PC-9 (cell line): Measurements from ENCODE around the gene SORCS2. TPM values are rescaled to one million over a fixed set of nuclear protein-coding genes. Genes with fewer than 3 reads are reported as not detected.

Experiments used
- BruUV-seq: library from RNA; stranded (reverse); fragments of 400-500 nt; replicated peaks from 2 replicates; lab custom pipeline; 2021; lab: Mats Ljungman, UMichigan
- CTCF ChIA-PET: fragments of 300-600 bp; sonication (Branson Sonifier 250); formaldehyde crosslinking; loops from one replicate; lab custom pipeline; 2022; ENCODE audit warnings: antibody characterized with exemption; lab: Charles Lee
- POLR2A ChIA-PET: fragments of 300-600 bp; sonication (Branson Sonifier 250); formaldehyde crosslinking; loops from one replicate; lab custom pipeline; 2022; ENCODE audit warnings: antibody characterized with exemption; ENCODE audit not compliant: unreplicated experiment; lab: Charles Lee
- DNase-seq, 2 experiments: peaks; one replicate each; pipeline versions ENCODE4 v3.0.0 to v3.0.0-alpha.2; 2015 to 2022; ENCODE audit warnings: mixed read lengths in 1 of 2
- H2AFZ ChIP-seq: fragments of 200-600 bp; sonication (generic); 2 replicates; pipeline ENCODE4 v1.8.1; 2017; ENCODE audit warnings: antibody characterized with exemption
- H3F3A ChIP-seq: fragments of 200-600 bp; sonication (generic); 2 replicates; pipeline ENCODE4 v1.8.1; 2017; ENCODE audit warnings: antibody characterized with exemption, mild to moderate bottlenecking, low read depth; ENCODE audit not compliant: insufficient read depth
- H3K27ac ChIP-seq: fragments of 200-600 bp; sonication (generic); 2 replicates; pipeline ENCODE4 v1.6.1; 2016; ENCODE audit warnings: mixed run types
- H3K27me3 ChIP-seq: fragments of 200-600 bp; sonication (generic); 2 replicates; pipeline ENCODE4 v1.6.1; 2016; ENCODE audit warnings: low read depth, mixed run types; ENCODE audit not compliant: insufficient read depth
- H3K36me3 ChIP-seq: fragments of 200-600 bp; sonication (generic); 2 replicates; pipeline ENCODE4 v1.6.1; 2016; ENCODE audit warnings: low read depth, mixed run types
- H3K4me1 ChIP-seq: fragments of 200-600 bp; sonication (generic); replicated peaks from 2 replicates; pipeline ENCODE4 v1.6.1; 2016; ENCODE audit warnings: mixed run types; ENCODE audit not compliant: insufficient read depth
- H3K4me2 ChIP-seq: fragments of 200-600 bp; sonication (generic); 2 replicates; pipeline ENCODE4 v1.6.1; 2017; ENCODE audit warnings: mixed run types
- H3K4me3 ChIP-seq: fragments of 200-600 bp; sonication (generic); 2 replicates; pipeline ENCODE4 v1.6.1; 2016; ENCODE audit warnings: mixed run types
- H3K79me2 ChIP-seq: fragments of 200-600 bp; sonication (generic); 2 replicates; pipeline ENCODE4 v1.6.1; 2017; ENCODE audit warnings: low read depth, mixed run types
- H3K9me2 ChIP-seq: fragments of 200-600 bp; sonication (generic); 2 replicates; pipeline ENCODE4 v1.8.1; 2017; ENCODE audit warnings: mild to moderate bottlenecking; ENCODE audit not compliant: insufficient read depth
- H3K9me3 ChIP-seq: fragments of 200-600 bp; sonication (generic); 2 replicates; pipeline ENCODE4 v1.8.1; 2016; ENCODE audit warnings: low read depth; ENCODE audit not compliant: insufficient read depth
- H4K20me1 ChIP-seq: fragments of 200-600 bp; sonication (generic); 2 replicates; pipeline ENCODE4 v1.8.1; 2017; ENCODE audit not compliant: insufficient read depth
- CTCF ChIP-seq: fragments of 200-600 bp; sonication (generic); conservative IDR thresholded peaks from 2 replicates; pipeline ENCODE4 v1.6.1; 2017; ENCODE audit warnings: mixed run types, antibody characterized with exemption, mild to moderate bottlenecking, moderate library complexity
- EZH2 ChIP-seq: fragments of 200-600 bp; sonication (generic); IDR thresholded peaks from 2 replicates; pipeline ENCODE4 v1.8.0; 2017; ENCODE audit warnings: antibody characterized with exemption, low read depth
- intact Hi-C: fragments of 100-400 bp; cut with micrococcal nuclease; formaldehyde crosslinking; loops from one replicate; pipeline ENCODE4 v1.10.0; 2022; ENCODE audit not compliant: unreplicated experiment
- total RNA-seq: library from RNA; stranded (reverse); gene quantifications from 2 replicates; pipeline ENCODE4 v1.2.3, GENCODE V29; 2021

The SORCS2 gene
- total RNA-seq, 1 experiment from 2014 or later = 25.8 TPM

GRCh38 chr4:7375427-7375826, 183.1 kb downstream of the SORCS2 start:
- Histone ChIP-seq H3K27ac (no peak overlapping the region), H3K27me3 (no peaks in the 10 kb centered on the region), H3K79me2 (no peaks in the 10 kb centered on the region), H3K4me1 (no peaks in the 10 kb centered on the region), H3F3A (no peaks in the 10 kb centered on the region), H3K9me2 (no peaks in the 10 kb centered on the region), H3K36me3 (no peaks in the 10 kb centered on the region), H3K4me3 (no peak overlapping the region), H4K20me1 (no peaks in the 10 kb centered on the region), H3K9me3 (no peaks in the 10 kb centered on the region), H3K4me2 (no peak overlapping the region), H2AFZ (no peak overlapping the region)
- ChIA-PET CTCF (no interaction called here), POLR2A (no interaction called here)
- intact Hi-C loops = no loop called here
- no peak for DNase-seq
- BruUV-seq = no TSS peak
- TF ChIP-seq EZH2 (no peak), CTCF (no peak)

- TF ChIP-seq CTCF (no peak), EZH2 (no peak)
- ChIA-PET CTCF (no interaction called here), POLR2A (no interaction called here)
Observed at GRCh38 chr4:7377223-7377865, 185.0 kb downstream of the SORCS2 start.

GRCh38 chr4:7379186-7379585, 186.8 kb downstream of the SORCS2 start:
- Histone ChIP-seq H3K79me2 (no peaks in the 10 kb centered on the region), H2AFZ (no peak overlapping the region), H3K4me3 (no peak overlapping the region), H3K36me3 (no peaks in the 10 kb centered on the region), H3K27ac (no peak overlapping the region), H4K20me1 (no peaks in the 10 kb centered on the region), H3K9me3 (no peaks in the 10 kb centered on the region), H3K4me2 (no peak overlapping the region), H3K27me3 (no peaks in the 10 kb centered on the region), H3K9me2 (no peaks in the 10 kb centered on the region), H3K4me1 (no peaks in the 10 kb centered on the region), H3F3A (no peaks in the 10 kb centered on the region)
- TF ChIP-seq CTCF = no peak
- TF ChIP-seq EZH2 = no peak
- POLR2A ChIA-PET = no interaction called here
- intact Hi-C loops = no loop called here
- no peak for DNase-seq
- CTCF ChIA-PET = no interaction called here
- no TSS peak for BruUV-seq

More at GRCh38 chr4:7377223-7377865, 185.0 kb downstream of the SORCS2 start:
- Histone ChIP-seq H3K4me2 (no peak overlapping the region), H3K4me3 (no peak overlapping the region), H3F3A (no peaks in the 10 kb centered on the region), H3K9me2 (no peaks in the 10 kb centered on the region), H3K27me3 (no peaks in the 10 kb centered on the region), H3K27ac (no peak overlapping the region), H3K79me2 (no peaks in the 10 kb centered on the region), H3K36me3 (no peaks in the 10 kb centered on the region), H3K4me1 (no peaks in the 10 kb centered on the region), H3K9me3 (no peaks in the 10 kb centered on the region), H2AFZ (no peak overlapping the region), H4K20me1 (no peaks in the 10 kb centered on the region)
- DNase-seq = no peak
- intact Hi-C loops = no loop called here
- BruUV-seq = no TSS peak
